NCI-H526 (cell line): ENCODE measurements around the gene DNAJC24.
A peak's percentile ranks its signal among the peaks of the same experiment; 100 is the strongest.
"Not testable (repeated sequence)": the region's sequence is repeated elsewhere in the genome, so short reads cannot be mapped to it uniquely, and the experiment has no call there.

ENCODE experiments used
- DNase-seq, 2 experiments: peaks; one replicate each; lab custom pipeline; 2025; lab: John Stamatoyannopoulos, UW

DNAJC24 gene, protein sequence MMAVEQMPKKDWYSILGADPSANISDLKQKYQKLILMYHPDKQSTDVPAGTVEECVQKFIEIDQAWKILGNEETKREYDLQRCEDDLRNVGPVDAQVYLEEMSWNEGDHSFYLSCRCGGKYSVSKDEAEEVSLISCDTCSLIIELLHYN

DNA sequence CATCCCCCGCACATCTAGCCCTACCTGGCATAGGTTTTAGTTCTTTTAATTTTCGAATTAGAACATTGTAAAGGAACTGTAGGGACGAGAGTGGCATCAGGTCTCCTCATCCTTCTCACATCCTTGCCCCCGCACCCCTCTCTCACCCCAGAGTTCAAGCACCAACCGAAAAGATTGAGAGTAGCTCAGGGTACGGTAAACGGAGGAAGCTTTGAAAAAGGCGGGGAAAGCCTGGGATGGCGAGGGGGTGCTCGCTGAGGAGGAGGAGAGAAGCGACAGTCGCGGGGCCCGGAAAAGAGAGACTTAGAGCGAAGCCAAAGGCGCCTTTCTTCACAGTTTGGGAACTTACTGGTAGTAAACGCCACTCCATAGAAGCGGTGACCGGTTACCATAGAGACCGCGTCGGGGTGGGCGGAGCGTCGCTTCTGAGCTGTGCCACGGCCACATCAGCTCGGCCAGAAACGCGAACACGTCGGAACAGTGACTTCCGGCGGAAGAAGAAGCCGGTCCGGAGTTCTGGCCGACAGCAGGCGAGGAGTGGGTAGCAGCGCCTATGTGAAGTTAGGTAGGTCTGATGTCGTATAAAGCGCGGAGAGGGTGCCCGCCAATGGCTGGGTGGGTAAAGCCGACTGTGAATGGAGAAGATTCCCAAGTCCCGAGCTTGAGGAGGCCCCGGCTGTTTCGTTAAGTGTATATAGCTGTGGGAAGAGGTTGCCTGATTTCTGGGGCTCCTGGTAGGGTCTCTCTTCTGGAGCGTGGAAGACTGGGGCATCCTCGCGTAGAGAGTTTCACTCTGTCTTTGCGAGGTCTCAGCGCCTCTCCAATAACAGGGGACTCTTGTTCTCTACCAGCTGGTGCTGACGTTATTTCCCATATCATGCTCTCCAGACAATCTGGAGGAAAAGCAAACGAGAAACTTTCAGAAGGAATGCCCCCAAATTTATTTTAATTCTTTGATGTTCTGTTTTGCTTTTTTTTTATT, at the start of gene DNAJC24, which contains the start of gene DCDC1:
Gene DNAJC24, plus strand, starts transcription at position 513 of the 982 bp plus-strand sequence. CDS start 889 bp downstream, outside the sequence.
Gene DCDC1, minus strand, starts transcription at position 392 of the 982 bp plus-strand sequence. CDS start 41,459 bp downstream, outside the sequence.
- DNase-seq: peak; percentile 96 to 99

DNA sequence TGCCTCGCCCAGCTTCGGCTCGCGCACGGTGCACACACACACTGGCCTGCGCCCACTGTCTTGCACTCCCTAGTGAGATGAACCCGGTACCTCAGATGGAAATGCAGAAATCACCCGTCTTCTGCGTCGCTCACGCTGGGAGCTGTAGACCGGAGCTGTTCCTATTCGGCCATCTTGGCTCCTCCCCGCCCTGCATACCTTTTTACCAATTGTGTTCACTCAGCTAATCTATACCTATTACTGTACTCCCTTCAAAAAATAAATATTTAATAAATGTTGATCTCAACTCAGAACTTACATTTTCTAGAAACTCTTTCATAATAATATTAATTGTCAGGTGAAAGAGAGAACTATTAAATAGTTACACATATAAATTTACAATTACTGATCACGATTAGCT, 48.2 kb upstream of the DNAJC24 start:
- not testable (repeated sequence) for DNase-seq

- DNase-seq: peak; percentile 30 to 40
These were observed 46.5 kb upstream of the DNAJC24 start for GRCh38 chr11:31323145-31323544.

DNA sequence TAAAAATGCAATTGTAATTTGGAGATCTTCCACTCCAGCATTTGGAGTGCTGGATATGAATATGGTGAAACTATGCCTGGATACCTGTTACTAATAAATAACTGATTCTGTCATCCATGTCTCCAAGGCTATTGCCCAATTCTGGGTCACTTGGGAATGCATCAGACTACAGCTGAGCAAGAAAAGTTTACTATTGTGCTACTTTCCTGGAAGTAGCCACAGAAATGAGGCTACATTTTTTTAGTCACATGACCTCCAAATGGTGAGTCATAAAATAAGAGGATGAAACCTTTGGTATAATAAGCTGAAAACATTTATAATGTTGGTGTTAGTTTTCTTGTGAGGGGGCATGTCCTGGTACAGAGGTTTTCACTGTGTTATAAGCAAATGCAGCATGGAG, 44.5 kb upstream of the DNAJC24 start:
- DNase-seq: no peak

GRCh38 chr11:31326470-31327148, 43.1 kb upstream of the DNAJC24 start:
- no peak for DNase-seq

GRCh38 chr11:31327417-31327816, 42.2 kb upstream of the DNAJC24 start:
- DNase-seq: no peak

DNA sequence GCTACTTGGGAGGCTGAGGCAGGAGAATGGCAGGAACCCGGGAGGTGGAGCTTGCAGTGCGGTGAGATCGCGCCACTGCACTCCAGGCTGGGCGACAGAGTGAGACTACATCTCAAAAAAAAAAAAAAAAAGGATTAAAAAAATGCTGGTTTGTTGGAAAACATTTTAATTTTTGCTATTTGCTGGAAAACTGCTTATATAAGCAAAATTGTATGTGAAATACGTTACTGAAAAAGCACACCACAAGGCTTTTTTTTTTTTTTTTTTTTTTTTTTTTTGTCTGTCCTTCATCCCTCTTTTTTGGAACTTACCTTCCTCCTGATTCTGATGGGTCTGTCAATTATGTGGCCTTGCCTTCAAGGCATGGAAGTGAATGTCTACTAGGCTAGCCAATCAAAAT, 41.0 kb upstream of the DNAJC24 start:
- DNase-seq: no peak

GRCh38 chr11:31337806-31338205, 31.9 kb upstream of the DNAJC24 start:
- DNase-seq: no peak

DNA sequence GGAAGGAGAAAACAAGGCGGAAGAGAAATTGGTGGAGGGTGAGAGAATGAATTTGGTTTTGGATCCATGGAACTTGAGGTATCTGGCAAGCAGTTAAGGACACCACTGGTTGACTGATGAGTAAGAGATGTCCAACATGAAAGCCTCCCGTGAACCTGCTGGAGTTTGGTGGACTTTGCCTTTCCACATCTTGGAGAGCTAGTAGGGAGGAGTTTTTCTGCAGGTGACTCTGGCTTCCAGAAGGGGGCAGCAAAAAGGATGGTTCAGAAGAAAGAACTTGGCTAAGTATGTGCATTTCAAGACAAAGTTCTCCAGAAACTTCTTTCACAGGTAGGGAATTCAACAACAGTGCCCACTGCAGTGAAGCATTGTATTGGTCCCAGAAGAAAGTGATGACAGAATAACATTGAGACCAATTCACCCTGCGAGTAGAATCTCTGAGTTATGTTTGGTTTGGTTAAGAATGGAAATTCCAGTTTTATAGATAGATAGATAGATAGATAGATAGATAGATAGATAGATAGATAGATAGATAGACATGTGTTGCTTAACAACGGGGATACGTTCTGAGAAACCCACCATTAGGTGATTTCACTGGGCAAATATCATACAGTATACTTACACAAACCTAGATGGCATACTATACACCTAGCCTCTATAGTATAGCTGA, 28.6 kb upstream of the DNAJC24 start:
- DNase-seq: peak in 1 of 2 experiments; percentile 52

DNA sequence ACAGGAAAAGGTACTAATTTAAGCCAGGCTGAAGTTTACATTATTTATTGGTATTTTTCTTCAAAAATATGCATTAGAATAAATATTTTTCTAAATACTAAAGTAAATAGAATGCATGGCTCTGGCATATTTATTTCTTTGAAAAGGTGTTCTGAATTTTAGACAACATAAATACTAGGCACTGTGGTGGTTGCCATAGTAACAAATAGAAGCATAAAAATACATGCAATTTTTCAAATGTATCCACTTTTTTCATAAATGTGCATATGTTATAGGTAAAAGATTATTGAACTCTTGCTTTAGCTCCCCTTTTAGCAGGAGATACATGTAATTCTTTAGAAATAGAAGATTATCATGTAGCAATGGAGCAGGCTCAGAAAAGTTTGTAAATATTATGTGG, 18.5 kb upstream of the DNAJC24 start:
- no peak for DNase-seq

DNA sequence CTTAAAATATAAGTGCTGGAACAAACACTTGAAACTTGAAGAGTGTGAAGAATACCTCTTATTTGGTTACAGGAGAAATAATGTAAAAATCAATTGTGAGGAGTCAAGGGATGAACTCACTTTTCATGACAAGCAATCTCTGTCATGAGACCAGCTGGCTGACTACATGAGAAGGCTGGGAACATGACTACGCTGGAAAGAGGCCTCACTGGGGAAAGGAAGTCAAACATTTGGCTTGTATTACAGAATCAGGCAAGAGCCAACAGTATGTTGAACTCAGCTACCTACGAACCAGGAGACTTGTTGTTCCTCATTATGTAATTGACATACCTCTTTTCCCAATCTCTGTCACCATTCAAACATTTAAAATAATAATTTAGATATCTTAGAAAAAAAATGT, 14.5 kb upstream of the DNAJC24 start:
- DNase-seq: no peak

- DNase-seq: no peak
These were observed 13.8 kb upstream of the DNAJC24 start for GRCh38 chr11:31355817-31356216.

DNA sequence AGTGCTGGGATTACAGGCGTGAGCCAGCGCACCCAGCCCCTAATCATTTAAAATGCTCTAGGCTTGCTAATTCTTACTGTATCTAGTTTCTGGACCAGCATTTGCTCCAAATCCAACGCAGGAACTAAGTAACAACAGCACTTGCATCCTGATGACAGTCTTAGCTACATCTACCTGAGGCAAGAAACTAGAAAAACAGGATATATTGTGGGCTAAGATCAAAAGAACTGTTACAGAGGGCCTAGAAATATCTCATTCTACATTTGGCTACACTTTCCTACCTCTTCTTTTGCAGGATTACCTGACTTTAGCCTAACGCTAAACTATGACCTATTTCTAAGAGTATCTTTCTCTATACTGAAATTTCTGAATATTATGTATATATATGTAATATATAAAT, 7.9 kb upstream of the DNAJC24 start:
- DNase-seq: no peak

GRCh38 chr11:31366795-31367194, 2.9 kb upstream of the DNAJC24 start:
- no peak for DNase-seq

DNA sequence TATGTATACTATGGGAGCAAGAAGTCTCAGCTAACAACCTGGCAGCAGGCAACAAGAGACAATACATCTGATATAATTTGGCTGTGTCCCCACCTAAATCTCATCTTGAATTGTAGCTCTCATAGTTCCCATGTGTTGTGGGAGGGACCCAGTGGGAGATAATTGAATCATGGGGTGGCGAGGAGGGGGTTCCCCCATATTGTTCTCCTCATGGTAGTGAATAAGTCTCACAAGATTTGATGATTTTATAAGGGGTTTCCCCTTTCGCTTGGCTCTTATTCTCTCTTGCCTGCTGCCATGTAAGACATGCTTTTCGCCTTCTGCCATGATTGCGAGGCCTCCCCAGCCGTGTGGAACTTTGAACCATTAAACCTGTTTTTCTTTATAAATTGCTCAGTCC, 6.2 kb downstream of the DNAJC24 start:
- no peak for DNase-seq

- DNase-seq: no peak
These were observed 13.5 kb downstream of the DNAJC24 start for GRCh38 chr11:31383116-31383515.

DNA sequence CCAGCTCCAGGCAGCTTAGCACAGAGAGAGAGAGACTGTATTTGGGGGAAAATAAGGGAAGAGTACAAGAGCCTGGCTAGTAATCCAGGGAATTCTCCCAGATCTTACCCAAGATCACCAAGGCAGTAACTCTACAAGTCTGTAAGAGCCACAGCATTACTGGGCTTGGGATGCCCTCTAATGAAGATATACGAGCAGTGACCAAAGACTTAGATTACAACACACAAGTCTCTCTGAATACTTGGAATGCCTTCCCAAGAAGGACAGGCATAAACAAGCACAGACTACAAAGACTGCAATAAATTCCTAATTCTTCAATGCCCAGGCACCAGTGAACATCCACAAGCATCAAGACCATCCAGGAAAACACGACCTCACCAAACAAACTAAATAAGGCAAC, 17.7 kb downstream of the DNAJC24 start:
- no peak for DNase-seq

DNA sequence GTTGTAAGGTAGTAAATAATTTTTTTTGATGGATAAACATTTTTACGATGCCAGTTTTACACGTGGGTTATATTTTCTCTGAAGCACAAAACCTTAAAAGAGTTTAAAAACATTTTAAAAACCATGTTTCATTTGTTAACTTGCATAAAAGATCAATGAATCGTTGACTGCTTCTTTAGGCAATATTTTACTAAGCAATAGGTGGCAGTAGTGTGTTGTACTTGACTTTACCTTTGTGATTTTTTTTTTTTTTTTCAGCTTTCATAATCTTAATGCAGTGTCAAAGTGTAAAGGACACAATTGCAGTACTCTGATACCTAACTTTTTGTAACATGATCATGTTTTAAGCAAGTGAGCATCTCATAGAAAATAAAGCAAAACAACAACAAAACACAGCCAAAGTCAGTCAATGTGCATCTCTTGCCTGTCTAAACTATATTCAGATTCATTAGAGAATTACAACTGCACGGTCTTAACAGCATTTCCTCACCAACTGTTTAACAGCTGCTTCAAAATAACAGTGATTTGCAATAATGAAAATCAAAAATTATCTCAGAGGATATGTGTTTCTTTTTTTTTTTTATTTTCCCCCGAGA, 27.7 kb downstream of the DNAJC24 start:
- peak; percentile 33 to 46 for DNase-seq

GRCh38 chr11:31404614-31405013, 35.0 kb downstream of the DNAJC24 start:
- no peak for DNase-seq

DNA sequence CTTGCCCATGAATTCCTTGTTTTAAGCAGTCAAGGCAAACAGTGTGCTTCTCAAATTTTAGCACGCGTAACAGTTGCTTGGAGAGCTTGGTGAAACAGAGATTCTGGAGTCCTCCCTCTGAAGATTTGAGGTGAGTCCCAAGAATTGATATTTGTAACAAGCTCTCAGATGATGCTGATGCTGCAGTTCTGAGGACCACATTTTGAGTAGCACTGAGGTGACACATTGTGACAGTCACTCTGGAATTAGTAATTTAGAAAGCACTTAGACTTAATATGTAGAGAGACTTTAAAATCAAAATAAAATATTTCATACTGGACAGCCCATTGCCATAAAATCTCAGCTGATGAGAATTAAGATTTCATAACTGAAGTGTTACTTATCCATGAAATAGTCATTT, 38.5 kb downstream of the DNAJC24 start:
- no peak for DNase-seq

- no peak for DNase-seq
These were observed 43.3 kb downstream of the DNAJC24 start for GRCh38 chr11:31412946-31413345.

- DNase-seq: no peak
These were observed 44.7 kb downstream of the DNAJC24 start for GRCh38 chr11:31414338-31414737.
